H1 (cell line): Measurements from ENCODE around the gene ASB4. TPM values are rescaled to one million over a fixed set of nuclear protein-coding genes. Genes with fewer than 3 reads are reported as not detected.

Experiments
- CTCF ChIA-PET: fragments of 300-600 bp; sonication (Branson Sonifier 250); formaldehyde crosslinking; loops from one replicate; lab custom pipeline; 2021; ENCODE audit not compliant: partially characterized antibody; lab: Charles Lee
- POLR2A ChIA-PET: fragments of 300-600 bp; sonication (Branson Sonifier 250); formaldehyde crosslinking; loops from one replicate; lab custom pipeline; 2021; ENCODE audit warnings: inconsistent platforms; ENCODE audit not compliant: partially characterized antibody; lab: Charles Lee
- DNase-seq, 2 experiments: peaks; one replicate each; pipeline versions ENCODE4 v3.0.0 to v3.0.0-alpha.2; 2010 to 2022; ENCODE audit warnings: low spot score in 2 of 2, low read depth in 1 of 2, mixed read lengths in 1 of 2
- FAIRE-seq: peaks from 2 replicates; lab custom pipeline; 2011; peaks lifted over from hg19 to GRCh38; lab: Jason Lieb, UNC
- H2AFZ ChIP-seq: 2 replicates; pipeline ENCODE4 v1.8.1; 2012; ENCODE audit warnings: low read length, inconsistent platforms
- H2AK5ac ChIP-seq: 2 replicates; pipeline ENCODE4 v1.6.1; 2013; ENCODE audit warnings: low read depth, low read length
- H2BK120ac ChIP-seq: replicated peaks from 2 replicates; pipeline ENCODE3; 2013; ENCODE audit warnings: low read depth, low read length, inconsistent platforms
- H2BK12ac ChIP-seq: 2 replicates; pipeline ENCODE4 v1.6.1; 2013; ENCODE audit warnings: low read depth, low read length
- H2BK15ac ChIP-seq: 2 replicates; pipeline ENCODE4 v1.6.1; 2013; ENCODE audit warnings: low read length
- H2BK20ac ChIP-seq: 2 replicates; pipeline ENCODE4 v1.6.1; 2013; ENCODE audit warnings: low read length
- H2BK5ac ChIP-seq: 2 replicates; pipeline ENCODE4 v1.6.1; 2013; ENCODE audit warnings: low read depth, low read length
- H3K14ac ChIP-seq: 2 replicates; pipeline ENCODE4 v1.6.1; 2013; ENCODE audit warnings: inconsistent platforms; ENCODE audit not compliant: insufficient read length
- H3K18ac ChIP-seq: 2 replicates; pipeline ENCODE4 v1.6.1; 2013; ENCODE audit warnings: low read length; ENCODE audit errors: extremely low read depth
- H3K23ac ChIP-seq: 2 replicates; pipeline ENCODE4 v1.6.1; 2013; ENCODE audit warnings: inconsistent platforms; ENCODE audit not compliant: insufficient read length
- H3K23me2 ChIP-seq: 2 replicates; pipeline ENCODE4 v1.6.1; 2013; ENCODE audit warnings: low read depth, low read length
- H3K27ac ChIP-seq: 2 replicates; pipeline ENCODE4 v1.6.1; 2011; ENCODE audit warnings: low read depth, low read length, inconsistent platforms
- H3K27me3 ChIP-seq, 4 experiments: replicated peaks in 1 of 4; 1 replicate in 1 of 4; 2 replicates in 3 of 4; pipeline versions ENCODE4 v1.6.1 to v1.8.1; 2011 to 2013; ENCODE audit warnings: low read length in 3 of 4, mild to moderate bottlenecking in 3 of 4, inconsistent platforms in 2 of 4, mixed read lengths in 2 of 4, moderate library complexity in 1 of 4; ENCODE audit not compliant: control insufficient read depth in 3 of 4, insufficient read depth in 3 of 4; ENCODE audit errors: extremely low read depth in 1 of 4
- H3K36me3 ChIP-seq, 4 experiments: 2 replicates each; pipeline versions ENCODE4 v1.6.1 to v1.8.1; 2011 to 2013; ENCODE audit warnings: mild to moderate bottlenecking in 4 of 4, low read length in 3 of 4, moderate library complexity in 2 of 4, control low read depth in 1 of 4, inconsistent platforms in 1 of 4; ENCODE audit not compliant: insufficient read depth in 4 of 4, control insufficient read depth in 2 of 4
- H3K4ac ChIP-seq: replicated peaks from 2 replicates; pipeline ENCODE3; 2013; ENCODE audit warnings: low read length, low read depth, mixed read lengths, inconsistent platforms; ENCODE audit not compliant: insufficient read length
- H3K4me1 ChIP-seq, 4 experiments: replicated peaks in 1 of 4; 1 replicate in 1 of 4; 2 replicates in 3 of 4; pipeline versions ENCODE4 v1.6.1 to v1.8.1; 2011 to 2013; ENCODE audit warnings: low read length in 3 of 4, inconsistent platforms in 2 of 4, mixed read lengths in 1 of 4; ENCODE audit not compliant: insufficient read depth in 4 of 4, control insufficient read depth in 3 of 4
- H3K4me2 ChIP-seq, 2 experiments: 2 replicates each; pipeline versions ENCODE4 v1.6.1 to v1.8.1; 2011 to 2013; ENCODE audit warnings: low read depth in 2 of 2, low read length in 2 of 2, control low read depth in 1 of 2, inconsistent platforms in 1 of 2, mild to moderate bottlenecking in 1 of 2; ENCODE audit not compliant: insufficient read depth in 1 of 2
- H3K4me3 ChIP-seq, 4 experiments: fragments of 200-600, 300-600 bp in 1 of 4; sonication (generic), shearing (Covaris generic), sonication (Bioruptor Twin) in 1 of 4; 2 replicates each; pipeline versions ENCODE4 v1.5.1 to v1.8.1; 2011 to 2016; ENCODE audit warnings: low read length in 4 of 4, low read depth in 3 of 4, control low read depth in 2 of 4, inconsistent platforms in 2 of 4, mild to moderate bottlenecking in 2 of 4, mixed read lengths in 1 of 4, moderate library complexity in 1 of 4; ENCODE audit not compliant: insufficient read depth in 2 of 4; ENCODE audit errors: extremely low read depth in 1 of 4
- H3K56ac ChIP-seq: replicated peaks from 2 replicates; pipeline ENCODE3; 2013; ENCODE audit warnings: low read depth, mild to moderate bottlenecking, mixed read lengths, low read length, inconsistent platforms; ENCODE audit not compliant: insufficient read length
- H3K79me1 ChIP-seq: 2 replicates; pipeline ENCODE4 v1.6.1; 2013; ENCODE audit warnings: low read depth, low read length, control low read depth
- H3K79me2 ChIP-seq, 2 experiments: 2 replicates each; pipeline versions ENCODE4 v1.6.1 to v1.8.1; 2012 to 2013; ENCODE audit warnings: low read length in 2 of 2, mild to moderate bottlenecking in 2 of 2, inconsistent platforms in 1 of 2; ENCODE audit not compliant: insufficient read depth in 2 of 2, control insufficient read depth in 1 of 2
- H3K9ac ChIP-seq, 4 experiments: replicated peaks in 1 of 4; 1 replicate in 1 of 4; 2 replicates in 3 of 4; pipeline versions ENCODE4 v1.6.1 to v1.8.1; 2011 to 2013; ENCODE audit warnings: low read depth in 3 of 4, low read length in 3 of 4, control low read depth in 2 of 4, mild to moderate bottlenecking in 2 of 4, moderate library complexity in 2 of 4, inconsistent platforms in 1 of 4; ENCODE audit errors: extremely low read depth in 1 of 4
- H3K9me3 ChIP-seq, 2 experiments: 2 replicates each; pipeline versions ENCODE4 v1.6.1 to v1.8.1; 2012 to 2013; ENCODE audit warnings: mild to moderate bottlenecking in 2 of 2, moderate library complexity in 2 of 2, control low read depth in 1 of 2, inconsistent platforms in 1 of 2, low read depth in 1 of 2, low read length in 1 of 2, mixed read lengths in 1 of 2; ENCODE audit not compliant: insufficient read depth in 2 of 2
- H4K20me1 ChIP-seq, 2 experiments: replicated peaks in 1 of 2; 2 replicates each; pipeline versions ENCODE3 to v1.8.1; 2011 to 2013; ENCODE audit warnings: inconsistent platforms in 2 of 2, low read length in 2 of 2, mild to moderate bottlenecking in 1 of 2; ENCODE audit not compliant: insufficient read depth in 2 of 2, control insufficient read depth in 1 of 2
- H4K5ac ChIP-seq: 2 replicates; pipeline ENCODE4 v1.6.1; 2013; ENCODE audit warnings: low read length, low read depth, mixed read lengths, inconsistent platforms; ENCODE audit not compliant: insufficient read length
- H4K8ac ChIP-seq: 2 replicates; pipeline ENCODE4 v1.8.0; 2013; ENCODE audit warnings: mild to moderate bottlenecking, moderate library complexity, low read length, inconsistent platforms; ENCODE audit not compliant: insufficient read depth; ENCODE audit errors: extremely low read depth
- H4K91ac ChIP-seq: replicated peaks from 2 replicates; pipeline ENCODE3; 2013; ENCODE audit warnings: low read length, mixed read lengths, inconsistent platforms; ENCODE audit not compliant: insufficient read length
- BACH1 ChIP-seq: IDR thresholded peaks from 2 replicates; pipeline ENCODE4 v1.6.1; 2012; ENCODE audit warnings: low read length, improper control_type of control experiment
- CTCF ChIP-seq, 3 experiments: IDR thresholded peaks; 1 replicate in 2 of 3; 2 replicates in 1 of 3; pipeline versions ENCODE4 v1.5.1 to v1.6.1; 2011; ENCODE audit warnings: low read length in 3 of 3, mild to moderate bottlenecking in 3 of 3, inconsistent platforms in 2 of 3, low read depth in 1 of 3, moderate library complexity in 1 of 3; ENCODE audit not compliant: insufficient read depth in 1 of 3; ENCODE audit errors: control extremely low read depth in 1 of 3
- EGR1 ChIP-seq: IDR thresholded peaks from 2 replicates; pipeline ENCODE4 v1.6.1; 2011; ENCODE audit warnings: low read depth, low read length, borderline replicate concordance
- GABPA ChIP-seq: IDR thresholded peaks from 2 replicates; pipeline ENCODE4 v1.6.1; 2011; ENCODE audit warnings: mild to moderate bottlenecking, low read length, moderate library complexity, borderline replicate concordance; ENCODE audit not compliant: insufficient read depth
- GTF2F1 ChIP-seq: IDR thresholded peaks from 2 replicates; pipeline ENCODE4 v1.6.1; 2012; ENCODE audit warnings: low read depth, low read length, improper control_type of control experiment, borderline replicate concordance
- KDM5A ChIP-seq: fragments of 200-600 bp; IDR thresholded peaks from 2 replicates; pipeline ENCODE4 v1.7.1; 2012; ENCODE audit warnings: mild to moderate bottlenecking, low read length, inconsistent platforms, mixed read lengths
- NANOG ChIP-seq: IDR thresholded peaks from 2 replicates; pipeline ENCODE4 v1.6.1; 2011; ENCODE audit warnings: low read length, low read depth, mild to moderate bottlenecking, inconsistent platforms; ENCODE audit not compliant: insufficient read depth, poor library complexity, severe bottlenecking
- SIX5 ChIP-seq: IDR thresholded peaks from 2 replicates; pipeline ENCODE4 v1.6.1; 2011; ENCODE audit warnings: mild to moderate bottlenecking, low read depth, low read length
- SP4 ChIP-seq: IDR thresholded peaks from 2 replicates; pipeline ENCODE4 v1.6.1; 2012; ENCODE audit warnings: low read length, inconsistent platforms
- USF2 ChIP-seq: IDR thresholded peaks from 2 replicates; pipeline ENCODE4 v1.6.1; 2011; ENCODE audit warnings: low read length, improper control_type of control experiment
- YY1 ChIP-seq: IDR thresholded peaks from 2 replicates; pipeline ENCODE4 v1.6.1; 2011; ENCODE audit warnings: low read depth, mild to moderate bottlenecking, low read length
- WGBS, 2 experiments: shearing (Covaris generic) in 1 of 2; methylation state at CpG; one replicate each; pipeline versions ENCODE4 v1.1.6 to v1.1.7; 2013 to 2015; ENCODE audit warnings: low lambda C conversion rate in 2 of 2, mixed read lengths in 2 of 2, inconsistent platforms in 1 of 2, low coverage in 1 of 2, missing lambda C conversion rate in 1 of 2; ENCODE audit not compliant: insufficient replicate concordance in 2 of 2, insufficient coverage in 1 of 2, insufficient read length in 1 of 2; ENCODE audit errors: extremely low coverage in 1 of 2, missing lambda C conversion rate in 1 of 2; 5-methylcytosine and 5-hydroxymethylcytosine counted together
- polyA plus RNA-seq, 7 experiments: library from polyadenylated mRNA; depleted of rRNA in 3 of 7; stranded (reverse) in 5 of 7; unstranded in 2 of 7; fragments of >200 nt in 5 of 7; fragments of 200-250 nt in 2 of 7; gene quantifications; 1 replicate in 5 of 7; 2 replicates in 1 of 7; 4 replicates in 1 of 7; pipeline versions ENCODE4 v1.2.1 to v1.2.3, GENCODE V29; 2011 to 2013; ENCODE audit warnings: missing spikeins in 2 of 7, mixed read lengths in 2 of 7
- total RNA-seq: library from RNA; stranded (reverse); fragmentation: NEBNext Ultra II Directional; extraction: Animal tissue kit (Norgen Biotek cat#: 25700); gene quantifications from 2 replicates; pipeline ENCODE4 v1.2.1, GENCODE V29; 2021

Gene ASB4
- total and polyA plus RNA-seq, 2 of the 8 experiments (the other 6 are each of a cell fraction or from before 2014, with no cell fraction given), result not detected

- WGBS, 2 experiments, result 78% methylated on average over 1 of the region's 1 CpG; no CpG with 5 or more reads in 1 of the 2 experiments
- CTCF ChIA-PET, result interaction anchor here (1.0 to 15.7 kb wide), 13 partner anchors 9 to 321 kb away, joined by 3 to 187 read pairs (median 6); no protein-coding TSS in a partner anchor
- POLR2A ChIA-PET, result interaction anchor here (0.6 kb wide), 1 partner anchor 32 kb away, joined by 3 read pairs; no protein-coding TSS in a partner anchor
- TF ChIP-seq CTCF (IDR thresholded peaks at IDR 0.05; ENCODE audit: control extremely low read depth in 1 of 3, insufficient read depth in 1 of 3, low read depth in 1 of 3, low read length in 3 of 3) (no peak), GABPA (no peak), YY1 (no peak), USF2 (no peak), GTF2F1 (no peak), SP4 (no peak), BACH1 (no peak), SIX5 (no peak), KDM5A (no peak), NANOG (no peak), EGR1 (no peak)
Observed at GRCh38 chr7:95544171-95544570, 58.4 kb downstream of the ASB4 start.

More at GRCh38 chr7:95544171-95544570, 58.4 kb downstream of the ASB4 start:
- H4K91ac ChIP-seq, result no peak overlapping the region
- no peak overlapping the region for H3K56ac ChIP-seq
- no peak overlapping the region for H3K27ac ChIP-seq
- H3K4me3 ChIP-seq, result no peak overlapping the region
- H3K36me3 ChIP-seq, result no peaks in the 10 kb centered on the region
- no peak overlapping the region for H4K8ac ChIP-seq
- FAIRE-seq (no peak), DNase-seq (no peak)
- no peak overlapping the region for H2BK5ac ChIP-seq
- H2AK5ac ChIP-seq, result no peak overlapping the region
- H3K79me2 ChIP-seq, result no peaks in the 10 kb centered on the region
- no peak overlapping the region for H4K5ac ChIP-seq
- no peak overlapping the region for H3K4me2 ChIP-seq
- no peak overlapping the region for H3K18ac ChIP-seq
- no peaks in the 10 kb centered on the region for H4K20me1 ChIP-seq
- no peak overlapping the region for H2BK15ac ChIP-seq
- no peak overlapping the region for H2BK20ac ChIP-seq
- no peak overlapping the region for H3K9ac ChIP-seq
- H3K27me3 ChIP-seq, result no peaks in the 10 kb centered on the region
- H3K79me1 ChIP-seq, result no peaks in the 10 kb centered on the region
- no peak overlapping the region for H3K4ac ChIP-seq
- H2BK12ac ChIP-seq, result no peak overlapping the region
- no peaks in the 10 kb centered on the region for H3K23me2 ChIP-seq
- no peak overlapping the region for H2AFZ ChIP-seq
- H3K4me1 ChIP-seq, result no peaks in the 10 kb centered on the region
- H2BK120ac ChIP-seq, result no peak overlapping the region
- no peak overlapping the region for H3K14ac ChIP-seq
- no peaks in the 10 kb centered on the region for H3K9me3 ChIP-seq
- H3K23ac ChIP-seq, result no peak overlapping the region
